HG03045 (cell line): ENCODE data around the gene MAGI1.

Source experiments
- ATAC-seq: cut with Tn5 transposase; IDR thresholded peaks from one replicate; pipeline ENCODE4 v1.9.1; 2021; ENCODE audit warnings: mild to moderate bottlenecking, moderate library complexity; ENCODE audit not compliant: unreplicated experiment

The MAGI1 gene

GRCh38 chr3:65313666-65314065 is 725.1 kb downstream of the MAGI1 start:
- ATAC-seq: no peak

- ATAC-seq: no peak
Observed at GRCh38 chr3:65305836-65306235, 732.9 kb downstream of the MAGI1 start.
